NCI-H2227 treated with DMSO at 0.1 percent for 48 hours (cell line): ENCODE data around the gene SYNDIG1.

Experiments
- DNase-seq: peaks from one replicate; lab custom pipeline; 2025; lab: John Stamatoyannopoulos, UW

SYNDIG1 gene

DNA sequence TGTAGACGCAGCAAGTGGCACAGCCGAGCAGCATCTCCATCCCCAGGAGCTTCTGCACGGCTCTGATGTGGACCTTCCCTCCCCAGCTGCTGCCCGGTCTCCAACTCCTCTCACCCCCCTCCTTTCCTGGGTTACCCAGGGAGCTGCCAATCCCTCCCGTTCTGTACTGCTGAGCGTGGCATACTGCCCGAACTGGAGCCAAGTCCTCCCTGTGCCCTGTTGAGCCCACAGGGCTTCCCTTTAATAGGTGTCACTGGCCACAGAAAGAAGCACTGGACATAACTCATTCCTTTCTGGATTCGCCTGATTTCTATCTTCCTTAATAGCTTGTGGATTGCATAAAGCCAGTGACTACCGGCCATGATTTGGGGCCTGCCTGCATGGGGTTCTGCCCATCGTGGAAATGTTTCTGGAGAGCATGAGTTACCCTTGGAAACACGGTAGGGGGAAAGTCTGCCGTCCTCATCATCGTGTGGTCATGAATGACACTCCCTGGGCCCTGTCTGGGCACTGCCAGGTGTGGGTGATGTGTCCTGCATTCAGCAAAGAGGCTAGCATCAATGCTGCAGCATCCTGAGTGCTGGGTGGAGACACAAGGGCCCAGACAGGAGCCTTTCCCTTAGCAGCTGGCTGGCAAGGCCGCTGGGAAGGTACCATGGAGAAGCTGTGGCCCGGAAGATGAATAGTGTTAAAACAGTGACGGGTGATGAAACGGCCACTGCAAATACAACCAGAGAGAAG, 189.7 kb downstream of the SYNDIG1 start:
- DNase-seq = no peak

DNA sequence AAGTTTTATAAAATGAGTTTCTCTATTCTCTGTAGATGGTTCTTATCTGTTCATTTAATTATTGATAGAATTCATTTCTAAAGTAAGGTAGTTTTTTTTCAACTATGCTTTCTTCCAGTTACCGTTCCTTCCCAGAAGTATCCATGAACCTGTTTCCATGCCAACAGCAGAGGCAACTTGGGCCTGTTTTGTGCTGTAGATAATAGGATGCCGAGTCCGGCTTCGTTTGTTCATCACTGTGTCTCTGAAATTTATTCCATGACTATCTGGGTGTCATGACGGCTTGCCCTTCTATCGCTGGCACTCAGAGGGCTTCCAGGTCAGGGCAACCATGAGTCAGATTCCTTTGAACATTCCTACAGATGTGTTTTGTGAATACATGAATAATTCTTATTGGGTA, 190.4 kb downstream of the SYNDIG1 start:
- no peak for DNase-seq

- no peak for DNase-seq
Measured at GRCh38 chr20:24660651-24661050, 191.2 kb downstream of the SYNDIG1 start.

- no peak for DNase-seq
Measured at GRCh38 chr20:24661255-24661654, 191.8 kb downstream of the SYNDIG1 start.

GRCh38 chr20:24662322-24662721, 192.9 kb downstream of the SYNDIG1 start:
- no peak for DNase-seq

- no peak for DNase-seq
Measured at GRCh38 chr20:24662752-24663365, 193.4 kb downstream of the SYNDIG1 start.

GRCh38 chr20:24663496-24663895, 194.1 kb downstream of the SYNDIG1 start:
- no peak for DNase-seq

DNA sequence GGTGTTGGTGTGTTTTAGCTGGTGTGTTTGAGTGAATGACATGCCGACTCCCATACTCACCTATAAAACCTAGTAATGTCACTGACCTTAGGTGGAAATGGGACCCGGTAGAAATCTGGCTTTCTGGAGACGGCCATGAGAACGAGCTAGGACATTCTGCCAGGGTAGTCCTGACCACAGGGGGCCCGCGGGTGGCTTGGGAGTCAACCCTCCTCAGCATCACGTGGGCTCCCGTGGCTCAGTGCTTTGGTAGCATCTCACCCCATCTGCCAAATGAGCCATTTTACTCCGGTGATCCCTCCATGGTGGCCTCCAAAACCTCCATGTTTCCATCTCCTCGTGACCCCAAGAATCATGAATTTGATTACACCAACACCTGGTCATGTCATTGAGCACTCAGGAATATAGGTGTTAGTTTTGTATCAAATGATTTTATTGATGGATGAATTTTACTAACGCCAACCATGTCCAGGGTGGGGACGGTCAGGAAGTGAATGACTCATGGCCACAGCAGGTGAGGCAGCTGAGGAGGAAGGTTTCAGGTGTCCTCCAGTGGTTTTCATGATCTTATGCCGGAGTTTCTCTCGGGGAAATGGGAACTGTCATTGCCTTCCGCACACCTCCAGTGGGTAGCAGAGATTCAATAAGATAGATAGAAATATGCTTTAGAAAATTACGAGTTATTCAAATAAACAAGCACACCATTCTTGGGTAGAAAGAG, 195.0 kb downstream of the SYNDIG1 start:
- no peak for DNase-seq

DNA sequence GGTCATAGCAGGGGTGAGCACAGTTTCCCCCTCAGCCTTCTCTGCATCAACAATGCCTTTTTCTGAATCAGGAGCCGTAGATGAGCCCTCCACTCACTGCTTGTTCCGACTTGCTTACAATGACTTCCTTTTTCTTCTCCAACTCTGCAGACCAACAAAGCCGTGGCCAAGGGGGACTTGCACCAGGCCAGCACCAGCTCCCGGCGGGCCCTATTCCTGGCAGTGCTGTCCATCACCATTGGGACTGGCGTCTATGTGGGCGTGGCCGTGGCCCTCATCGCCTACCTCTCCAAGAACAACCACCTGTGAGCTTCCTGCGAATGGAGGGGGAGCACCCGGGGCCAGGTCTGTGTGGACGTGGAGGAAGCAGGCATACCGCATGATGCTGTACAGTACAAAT, 195.8 kb downstream of the SYNDIG1 start:
- no peak for DNase-seq

DNA sequence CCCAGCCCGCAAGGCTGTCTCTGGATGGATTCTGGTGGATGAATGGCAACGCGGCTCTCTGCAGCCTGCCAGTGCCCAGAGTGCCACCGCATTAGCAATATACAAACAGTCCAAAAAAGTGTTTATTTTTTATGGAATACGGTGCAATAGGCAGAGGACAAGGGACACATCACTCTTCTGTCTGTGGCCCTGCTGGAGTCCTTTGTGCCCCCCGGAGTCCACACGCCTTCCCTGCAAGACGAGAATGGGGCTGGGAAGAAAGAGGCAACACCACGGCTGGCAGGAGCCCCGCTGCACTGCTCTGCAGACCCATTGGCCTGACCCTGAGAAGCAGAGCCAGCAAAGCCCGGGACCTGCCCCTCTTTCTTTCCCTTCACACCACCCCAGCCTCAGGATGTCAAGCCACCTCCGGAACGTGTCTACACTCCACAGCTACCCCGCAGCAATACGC, 196.3 kb downstream of the SYNDIG1 start:
- DNase-seq = no peak

DNA sequence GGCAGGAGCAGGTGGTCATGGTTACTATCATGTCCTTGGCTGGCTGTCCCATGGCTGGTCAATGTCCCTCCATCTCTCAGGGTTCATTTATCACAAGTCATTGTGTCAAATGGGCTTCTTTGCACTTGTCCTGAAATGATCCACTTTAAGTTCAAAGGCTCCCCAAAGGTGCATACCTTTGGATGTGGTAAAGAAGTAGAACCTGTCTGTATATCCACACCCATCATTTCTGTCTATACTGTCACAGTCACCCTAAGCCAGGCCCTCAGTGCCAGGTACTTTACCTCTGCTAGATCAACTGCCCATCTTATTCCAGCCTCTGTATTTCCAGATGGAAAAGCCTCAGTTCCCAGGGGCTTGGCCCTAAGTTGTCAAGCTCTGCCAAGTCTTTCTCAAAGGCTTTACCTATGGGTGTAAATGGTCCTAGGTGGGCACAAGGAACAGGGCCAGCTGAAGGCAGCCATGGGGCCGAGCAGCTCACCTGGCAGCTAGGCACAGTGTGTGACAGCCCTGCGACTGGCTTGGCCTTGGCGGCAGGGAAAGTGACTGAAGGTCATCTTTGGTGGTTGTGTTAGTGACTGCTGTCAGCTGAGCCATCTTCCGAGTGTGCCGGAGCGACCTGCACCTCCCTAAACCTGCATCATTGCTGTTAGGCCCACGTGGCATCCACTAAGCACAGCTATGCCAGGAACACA, 198.4 kb downstream of the SYNDIG1 start:
- DNase-seq = no peak

GRCh38 chr20:24668384-24668702, 198.9 kb downstream of the SYNDIG1 start:
- no peak for DNase-seq

DNA sequence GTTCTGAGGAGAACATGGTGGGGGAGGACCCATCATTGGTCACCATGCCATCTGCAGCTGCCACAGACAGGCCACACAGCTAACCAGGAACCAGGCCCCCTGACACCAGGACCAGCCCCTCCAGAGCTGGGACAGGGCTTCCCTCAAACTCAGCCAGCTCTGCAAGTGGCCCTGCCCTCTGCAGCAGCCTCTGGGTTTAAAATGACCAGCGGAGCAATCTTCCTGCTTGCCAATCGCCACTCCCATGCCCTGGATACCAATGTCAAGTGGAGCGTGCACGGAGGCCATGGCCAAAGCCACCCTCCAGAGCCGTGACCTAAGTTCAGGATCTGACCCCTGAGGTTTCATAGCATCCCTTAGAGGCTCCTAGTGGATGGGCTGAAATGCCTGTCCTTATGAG, 199.4 kb downstream of the SYNDIG1 start:
- no peak for DNase-seq

- no peak for DNase-seq
Measured at GRCh38 chr20:24669701-24670100, 200.3 kb downstream of the SYNDIG1 start.

DNA sequence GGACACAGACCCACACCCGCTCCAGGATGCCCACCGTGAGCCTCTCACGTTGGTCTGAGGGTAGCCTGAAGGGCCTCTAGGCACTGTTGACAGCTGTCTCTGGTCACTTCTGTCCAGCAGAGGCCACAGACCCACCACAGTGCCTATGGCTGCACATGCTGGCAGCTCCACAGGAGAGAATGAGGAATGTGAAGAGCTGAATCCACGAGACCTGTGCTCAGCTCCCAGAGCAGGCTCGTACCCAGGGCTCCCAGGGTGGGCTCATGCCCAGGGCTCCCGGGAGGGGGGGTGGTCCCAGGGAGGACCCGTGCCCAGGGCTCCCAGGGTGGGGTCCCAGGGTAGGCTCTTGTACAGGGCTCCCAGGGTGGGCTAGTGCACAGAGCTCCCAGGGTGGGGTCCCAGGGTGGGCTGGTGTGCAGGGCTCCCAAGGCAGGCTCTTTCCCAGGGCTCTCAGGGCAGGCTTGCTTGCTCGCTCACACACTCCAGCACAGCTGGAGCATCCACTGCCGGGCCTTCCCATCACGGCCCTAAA, 201.0 kb downstream of the SYNDIG1 start:
- DNase-seq = no peak

DNA sequence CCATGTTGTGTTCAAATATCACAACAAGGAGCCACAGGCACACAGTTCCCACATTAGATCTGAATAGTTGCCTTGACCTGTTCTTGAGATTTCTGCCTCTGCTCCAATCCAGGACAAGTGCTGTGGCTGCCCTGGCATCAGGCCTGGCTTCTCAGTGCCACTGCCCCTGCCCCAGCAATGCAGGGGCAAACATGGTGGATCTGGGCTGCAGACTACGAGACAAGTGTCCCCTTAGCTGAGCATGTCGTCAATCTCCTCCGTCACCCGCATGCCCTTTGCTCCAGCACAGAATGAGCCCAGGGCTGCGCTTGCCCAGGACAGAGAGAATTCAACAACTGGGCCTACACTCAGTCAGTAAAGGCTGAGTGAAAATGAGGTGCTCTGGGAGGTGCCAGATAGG, 201.6 kb downstream of the SYNDIG1 start:
- DNase-seq = no peak

DNA sequence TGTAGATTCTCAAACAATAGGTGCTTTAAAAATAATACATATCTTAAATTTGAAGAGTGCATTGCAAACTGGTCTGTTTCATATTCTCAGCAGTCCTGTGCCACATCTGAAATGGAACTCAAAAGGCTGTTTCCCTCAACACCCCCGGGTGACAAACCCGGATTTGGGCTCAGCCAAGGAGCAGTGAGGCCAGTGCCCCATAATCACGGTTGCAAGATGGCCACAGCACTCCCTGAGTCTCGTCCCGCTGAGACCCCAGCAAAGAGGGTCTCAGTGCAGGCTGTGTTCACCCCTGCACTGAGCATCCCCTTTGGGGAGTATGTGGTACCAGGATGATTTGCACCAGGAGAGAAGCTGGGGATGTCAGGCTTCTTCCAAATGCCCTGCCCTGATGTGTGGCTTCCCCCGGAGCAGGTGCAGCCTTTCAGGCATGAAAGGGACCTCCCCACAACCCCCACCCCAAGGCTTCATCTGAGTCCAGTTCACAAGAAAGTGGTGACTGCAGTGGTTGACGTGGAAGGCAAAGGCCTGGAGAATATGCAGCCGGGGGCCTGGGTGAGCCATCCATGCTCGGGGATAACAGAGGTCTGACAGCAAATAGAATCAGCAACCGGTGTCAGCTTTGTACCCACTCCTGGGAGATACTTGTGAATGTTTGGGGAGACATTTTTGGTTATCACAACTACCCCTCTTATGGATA, 202.9 kb downstream of the SYNDIG1 start:
- no peak for DNase-seq

DNA sequence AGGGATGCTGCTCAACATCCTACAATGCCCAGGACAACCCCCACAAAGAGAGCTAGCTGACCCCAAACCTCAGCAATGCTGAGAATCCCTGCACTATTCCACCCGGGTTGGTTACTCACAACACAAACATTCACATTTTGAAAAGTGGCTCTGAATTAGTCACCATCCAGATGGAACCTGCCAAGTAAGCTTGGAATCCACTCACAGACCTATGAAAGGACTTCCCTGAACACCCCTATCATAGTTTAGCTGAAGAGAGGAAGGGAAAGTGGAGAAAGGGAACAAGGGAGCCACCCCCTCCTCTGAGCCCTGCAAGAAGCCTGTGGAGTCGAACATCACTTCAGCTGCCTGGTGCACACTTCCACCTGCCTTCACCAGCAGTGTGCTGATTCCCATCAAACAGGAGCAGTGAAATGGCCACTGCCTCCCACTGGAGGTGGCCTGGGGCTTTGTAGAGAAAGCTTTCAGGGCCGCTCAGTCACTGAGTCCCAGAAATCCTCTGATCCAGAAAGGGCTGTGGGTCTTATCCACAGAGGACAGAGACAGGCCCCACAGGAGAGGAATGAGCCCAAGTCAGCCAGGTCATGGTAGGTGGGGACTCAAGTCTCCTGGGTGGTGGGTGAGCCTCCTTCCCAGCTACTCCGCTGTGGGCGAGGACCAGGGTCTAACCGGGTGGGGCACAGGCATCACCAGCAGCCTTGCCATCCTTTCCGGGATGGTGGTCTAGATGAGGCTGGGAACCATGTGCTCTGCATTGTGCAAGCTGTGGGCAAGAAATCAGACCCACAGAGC, 203.7 kb downstream of the SYNDIG1 start:
- no peak for DNase-seq

DNA sequence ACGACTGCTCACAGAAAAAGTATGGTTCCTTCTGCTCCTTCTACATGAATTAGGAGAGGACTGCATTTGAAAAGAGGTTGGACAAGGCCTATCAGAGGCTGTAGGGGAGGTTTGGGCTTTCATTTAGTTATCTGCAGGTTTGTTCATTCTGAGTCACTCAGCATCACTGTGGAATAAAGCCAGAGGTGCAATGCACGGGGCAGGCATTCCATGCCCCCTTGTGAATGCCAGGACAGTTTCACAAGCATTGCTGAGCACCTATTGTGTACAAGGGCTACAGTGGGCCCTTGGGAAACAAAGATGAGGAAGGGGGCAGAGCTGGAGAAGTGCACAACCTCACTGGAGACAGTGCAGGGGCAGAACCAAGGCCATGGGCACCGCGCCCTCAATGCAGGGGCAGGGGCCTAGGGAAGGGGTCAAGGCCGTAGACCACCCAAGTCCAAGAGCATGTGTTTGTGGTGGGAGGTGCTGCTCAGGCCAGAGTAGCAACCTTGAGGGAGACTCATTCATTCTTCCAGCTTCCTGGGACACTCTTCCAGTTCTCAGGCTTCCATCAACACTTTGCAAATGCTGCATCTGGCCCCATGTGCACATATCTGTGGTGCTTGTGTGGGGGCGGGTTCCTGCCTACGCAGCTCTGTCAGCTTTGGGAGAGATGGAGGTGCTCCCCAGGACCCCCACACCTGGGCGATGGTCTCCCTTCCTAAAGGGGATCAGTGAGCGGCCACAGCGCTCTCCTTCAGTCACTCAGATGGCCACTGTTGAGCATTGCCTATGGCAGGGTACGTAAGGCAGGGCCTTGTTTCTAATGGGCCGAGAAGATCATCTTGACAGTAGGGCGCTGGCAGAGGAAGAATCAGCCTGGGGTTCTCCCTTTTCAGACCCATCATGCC, 204.5 kb downstream of the SYNDIG1 start:
- no peak for DNase-seq
